Inflammatory macrophage treated with lipopolysaccharide for 1 hour (primary cell): ENCODE results near the gene LPIN1.
"Not testable (repeated sequence)": the region's sequence is repeated elsewhere in the genome, so short reads cannot be mapped to it uniquely, and the experiment has no call there.

Experiments
- DNase-seq, 2 donors: peaks; one replicate each; pipeline ENCODE4 v3.0.0-alpha.2; 2020 to 2022

LPIN1 gene

GRCh38 chr2:11844798-11845197 is 98.4 kb downstream of the LPIN1 start:
- DNase-seq: not testable (repeated sequence)

GRCh38 chr2:11847935-11848334 is 101.5 kb downstream of the LPIN1 start:
- DNase-seq: not testable (repeated sequence)

- DNase-seq: no peak
Observed at GRCh38 chr2:11850082-11850481, 103.7 kb downstream of the LPIN1 start.

GRCh38 chr2:11852526-11853196 is 106.2 kb downstream of the LPIN1 start:
- DNase-seq: no peak

GRCh38 chr2:11853197-11853588 is 106.8 kb downstream of the LPIN1 start:
- DNase-seq: no peak

GRCh38 chr2:11855064-11855760 is 108.8 kb downstream of the LPIN1 start:
- no peak for DNase-seq

GRCh38 chr2:11856095-11856494 is 109.7 kb downstream of the LPIN1 start:
- no peak for DNase-seq

GRCh38 chr2:11858883-11859282 is 112.5 kb downstream of the LPIN1 start:
- DNase-seq: peak in 1 of 2 donors; percentile 25

- DNase-seq: not testable (repeated sequence)
Observed at GRCh38 chr2:11859975-11860374, 113.5 kb downstream of the LPIN1 start.

GRCh38 chr2:11861044-11861443 is 114.6 kb downstream of the LPIN1 start:
- DNase-seq: no peak

- DNase-seq: no peak
Observed at GRCh38 chr2:11862049-11862448, 115.6 kb downstream of the LPIN1 start.

GRCh38 chr2:11863103-11863502 is 116.7 kb downstream of the LPIN1 start:
- DNase-seq: no peak

- peak; percentile 41 to 72 for DNase-seq
Observed at GRCh38 chr2:11863513-11864328, 117.3 kb downstream of the LPIN1 start.

- DNase-seq: no peak
Observed at GRCh38 chr2:11864724-11865123, 118.3 kb downstream of the LPIN1 start.

GRCh38 chr2:11865378-11865777 is 118.9 kb downstream of the LPIN1 start:
- DNase-seq: peak in 1 of 2 donors; percentile 49

GRCh38 chr2:11865805-11866204 is 119.4 kb downstream of the LPIN1 start:
- no peak for DNase-seq

- DNase-seq: no peak
Observed at GRCh38 chr2:11866358-11867335, 120.2 kb downstream of the LPIN1 start.

GRCh38 chr2:11867926-11868325 is 121.5 kb downstream of the LPIN1 start:
- no peak for DNase-seq

- no peak for DNase-seq
Observed at GRCh38 chr2:11869391-11869991, 123.1 kb downstream of the LPIN1 start.

GRCh38 chr2:11870064-11870463 is 123.6 kb downstream of the LPIN1 start:
- DNase-seq: no peak

GRCh38 chr2:11870584-11870983 is 124.2 kb downstream of the LPIN1 start:
- DNase-seq: peak; percentile 21 to 36

GRCh38 chr2:11871421-11871820 is 125.0 kb downstream of the LPIN1 start:
- no peak for DNase-seq
